ENCODE results near the gene SFSWAP.

- no peak for TF ChIP-seq EZH2phosphoT487 (IDR thresholded peaks at IDR 0.05; ENCODE audit: borderline replicate concordance, low read length)
- TF ChIP-seq CTCF (IDR thresholded peaks at IDR 0.05; ENCODE audit: low read depth, low read length, poor library complexity, severe bottlenecking): no peak
Measured at GRCh38 chr12:131815131-131815530, 104.2 kb downstream of the SFSWAP start.
